LoVo (cell line): ENCODE measurements around the gene CALY.

Experiments used
- DNase-seq: peaks from one replicate; pipeline ENCODE4 v3.0.0-alpha.2; 2016; ENCODE audit warnings: low spot score

Gene CALY

GRCh38 chr10:133287832-133288500, 48.7 kb downstream of the CALY start:
- no peak for DNase-seq

DNA sequence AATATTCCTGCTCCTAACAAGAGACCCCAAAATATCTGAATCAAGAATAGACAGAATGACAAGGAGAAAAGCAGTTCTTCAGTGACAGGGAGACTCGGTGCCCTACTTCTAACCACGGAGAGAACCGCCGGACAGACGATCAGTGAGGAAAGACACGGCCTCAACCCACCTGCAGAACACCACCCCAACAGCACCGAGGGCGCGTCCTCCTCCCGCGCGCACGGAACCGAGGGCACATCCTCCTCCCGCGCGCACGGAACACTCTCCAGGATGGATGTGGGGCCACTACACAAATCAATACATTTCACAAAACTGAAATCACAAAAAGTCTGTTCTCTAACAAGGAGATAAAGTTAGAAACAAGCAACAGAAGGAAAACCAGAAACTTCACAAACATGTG, 50.3 kb downstream of the CALY start:
- no peak for DNase-seq

GRCh38 chr10:133285217-133285616, 51.5 kb downstream of the CALY start:
- no peak for DNase-seq

DNA sequence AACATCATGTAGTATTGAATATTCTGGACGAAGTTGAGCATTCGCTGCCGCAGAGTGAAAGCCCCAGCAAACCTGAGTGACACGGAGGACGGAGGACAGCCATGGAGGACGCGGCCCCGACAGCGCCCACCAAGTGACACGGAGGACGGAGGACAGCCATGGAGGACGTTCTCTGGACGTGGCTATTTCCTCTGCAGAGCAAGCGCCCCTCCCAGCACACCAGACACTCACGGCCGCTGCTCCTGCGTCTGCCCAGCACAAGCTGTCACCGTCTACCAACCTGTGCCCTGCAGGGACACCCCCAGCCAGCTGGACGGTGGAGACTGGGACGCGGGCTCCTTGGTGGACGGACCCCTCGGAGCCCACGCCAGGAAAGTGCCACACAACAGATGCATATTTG, 52.8 kb downstream of the CALY start:
- no peak for DNase-seq

DNA sequence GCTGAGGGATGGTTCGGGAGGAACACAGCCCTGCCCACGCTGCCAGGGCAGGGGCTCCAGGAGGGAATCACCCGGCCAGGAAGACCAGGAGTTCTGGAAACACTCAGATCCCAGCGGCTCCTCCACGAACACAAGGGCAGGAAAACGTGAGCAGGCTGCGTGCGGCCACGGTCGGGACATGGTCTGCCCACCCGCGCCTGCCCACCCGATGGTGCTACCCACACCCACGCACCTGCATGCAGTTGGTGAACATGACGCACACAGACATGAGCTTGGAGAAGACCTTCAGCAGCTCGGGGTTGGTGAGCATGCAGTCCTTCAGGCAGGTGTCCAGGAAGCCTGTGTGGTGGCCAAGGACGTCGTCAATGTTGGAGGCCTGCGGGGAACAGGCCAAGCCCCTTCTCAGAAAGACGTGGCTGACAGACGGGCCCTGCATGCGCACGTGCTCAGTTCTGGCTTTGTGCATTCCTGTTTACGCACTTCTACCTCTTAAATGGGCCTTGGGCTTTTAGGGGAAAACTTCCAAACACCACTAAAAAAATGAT, 53.8 kb downstream of the CALY start:
- no peak for DNase-seq

DNA sequence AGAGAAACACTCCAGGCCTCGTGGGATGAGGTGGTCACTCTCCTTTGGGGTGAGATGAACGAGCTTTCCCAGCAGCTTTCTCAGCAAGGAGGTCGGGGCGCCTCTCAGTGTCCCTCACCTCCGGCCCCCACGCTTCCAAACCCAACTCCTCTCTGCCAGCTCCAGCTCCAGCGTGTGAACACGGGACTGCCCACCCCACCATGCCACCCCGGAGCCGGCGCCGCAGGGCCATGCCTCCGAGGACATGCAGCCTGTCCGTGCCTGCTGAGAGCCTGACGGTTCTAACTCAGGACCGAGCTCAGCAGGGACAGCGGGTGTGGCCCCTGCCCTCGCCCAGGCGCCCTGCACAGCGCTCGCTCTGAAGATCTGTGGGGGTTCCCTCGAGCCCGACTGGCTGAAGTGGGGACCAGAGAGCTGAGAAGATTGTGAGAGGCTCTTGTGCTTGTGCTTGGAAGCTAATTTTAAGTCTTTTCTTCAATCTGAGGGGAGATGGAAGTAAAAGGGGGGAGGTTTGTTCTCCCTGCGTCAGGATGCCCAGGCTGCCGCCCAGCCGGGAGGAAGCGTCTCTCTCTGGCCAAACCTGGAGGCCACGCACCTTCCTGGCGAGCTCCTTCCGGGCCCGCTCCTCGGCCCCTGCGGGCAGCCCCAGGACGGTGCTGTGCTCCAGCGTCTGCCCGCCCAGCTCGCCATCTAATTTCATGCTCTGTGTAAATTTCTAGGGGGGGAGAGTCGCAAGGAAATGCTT, 54.9 kb downstream of the CALY start:
- DNase-seq, result no peak

DNA sequence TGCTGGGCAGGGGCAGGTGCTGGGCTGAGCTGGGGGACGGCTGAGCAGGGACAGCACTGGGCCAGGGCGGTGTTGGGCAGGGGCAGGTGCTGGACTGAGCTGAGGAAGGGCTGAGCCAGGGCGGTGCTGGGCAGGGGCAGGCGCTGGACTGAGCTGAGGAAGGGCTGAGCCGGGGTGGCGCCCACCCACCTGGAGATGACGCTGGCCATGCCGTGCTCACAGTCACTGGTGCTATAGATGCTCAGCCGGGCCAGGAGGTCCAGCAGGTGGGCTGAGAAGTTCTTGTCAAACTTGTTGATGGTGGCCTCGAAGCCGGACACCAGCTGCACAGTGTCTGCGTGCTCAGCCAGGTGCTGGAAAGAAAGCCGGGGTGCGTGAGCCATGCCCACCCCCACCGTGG, 55.6 kb downstream of the CALY start:
- DNase-seq, result no peak

DNA sequence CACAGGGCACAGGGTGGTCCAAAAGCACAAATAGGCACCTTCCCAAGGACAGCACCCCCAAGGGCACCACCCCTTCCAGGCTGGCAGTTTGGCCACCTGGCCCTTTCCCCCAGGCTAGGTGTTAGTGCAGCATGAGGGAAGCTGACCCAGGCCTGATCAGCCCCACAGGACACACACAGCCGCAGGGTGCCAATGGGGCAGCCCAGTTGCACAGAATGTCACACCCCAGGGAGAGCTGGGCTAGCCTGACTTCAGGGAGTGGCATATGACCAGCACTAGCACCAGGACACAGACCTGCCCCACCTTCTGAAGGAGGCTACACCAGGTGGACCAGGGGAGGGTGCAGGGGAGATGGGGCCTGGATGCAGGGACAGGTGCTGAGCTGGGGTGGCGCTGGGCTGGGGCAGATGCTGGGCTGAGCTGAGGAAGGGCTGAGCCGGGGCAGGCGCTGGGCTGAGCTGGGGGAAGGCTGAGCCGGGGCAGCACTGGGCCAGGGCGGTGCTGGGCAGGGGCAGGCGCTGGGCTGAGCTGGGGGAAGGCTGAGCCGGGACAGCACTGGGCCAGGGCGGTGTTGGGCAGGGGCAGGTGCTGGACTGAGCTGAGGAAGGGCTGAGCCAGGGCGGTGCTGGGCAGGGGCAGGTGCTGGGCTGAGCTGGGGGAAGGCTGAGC, 56.2 kb downstream of the CALY start:
- DNase-seq, result no peak

- no peak for DNase-seq
These were observed 57.1 kb downstream of the CALY start for GRCh38 chr10:133279326-133280226.

DNA sequence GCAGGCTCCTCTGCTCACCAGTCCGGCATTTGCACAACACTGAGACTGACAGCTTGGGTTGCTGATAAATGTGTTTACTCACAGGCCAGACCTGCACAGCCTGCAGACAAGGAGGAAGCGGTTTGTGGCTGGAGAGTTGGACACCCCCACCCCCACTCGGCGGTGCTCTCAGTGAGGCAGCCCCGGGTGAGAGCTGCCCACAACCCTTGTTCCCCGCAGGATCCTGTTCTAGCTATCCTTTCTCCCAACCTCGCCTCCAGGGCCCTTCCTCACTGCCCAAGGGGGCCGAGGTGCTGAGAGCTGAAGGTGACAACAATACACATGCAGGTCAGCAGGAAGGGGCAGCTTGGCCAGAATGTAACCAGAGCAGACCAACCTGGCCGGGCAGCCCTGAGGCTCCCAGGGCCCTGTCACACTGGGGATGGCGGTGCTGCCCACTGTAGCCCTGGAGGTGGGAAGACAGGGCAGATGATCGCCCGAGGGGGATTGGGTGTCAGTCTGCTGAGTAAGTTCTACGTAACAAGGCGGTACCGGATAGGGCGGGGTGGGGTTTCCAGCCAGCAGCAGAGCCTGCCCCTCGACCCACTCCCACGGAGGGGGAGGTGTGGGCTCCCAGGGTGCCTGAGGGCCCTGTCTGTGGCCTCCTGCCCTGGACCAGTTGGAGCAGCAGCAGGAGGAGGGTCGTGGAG, 58.0 kb downstream of the CALY start:
- DNase-seq, result no peak

GRCh38 chr10:133277993-133278576, 58.6 kb downstream of the CALY start:
- DNase-seq, result no peak

DNA sequence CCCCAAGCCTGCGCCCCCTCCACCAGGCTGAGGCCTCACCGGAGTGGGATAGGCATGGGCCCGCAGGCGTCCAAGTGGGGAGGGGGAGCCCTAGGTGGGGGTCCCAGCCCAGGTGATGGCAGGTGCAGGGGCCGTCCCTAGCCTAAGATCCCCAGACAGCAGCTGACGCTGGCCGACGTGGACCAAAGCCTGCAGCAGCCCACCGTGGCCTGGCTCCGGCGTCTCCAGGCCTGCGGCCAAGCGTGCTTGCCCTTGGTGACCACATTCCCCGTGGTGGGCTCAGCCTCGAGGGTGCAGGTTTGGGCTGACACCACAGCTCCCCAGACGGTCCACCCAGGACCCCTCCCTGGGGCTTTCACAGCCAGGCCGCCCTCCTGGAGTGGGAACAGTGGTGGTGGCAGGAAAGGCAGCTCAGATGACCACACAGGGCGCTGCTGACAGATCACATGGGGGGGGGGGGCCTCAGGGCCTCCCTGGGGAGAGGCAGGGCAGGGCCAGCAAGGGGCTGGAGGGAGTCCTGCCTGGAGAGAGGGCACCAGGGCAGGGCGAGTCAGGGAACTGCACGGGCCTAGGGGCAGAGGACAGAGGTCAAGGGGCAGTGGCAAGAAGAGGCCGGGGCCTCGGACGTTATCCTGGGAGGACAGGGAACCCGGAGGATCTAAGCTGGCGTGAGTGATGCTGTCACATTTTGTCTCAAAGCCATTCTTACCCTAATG, 59.3 kb downstream of the CALY start:
- DNase-seq, result no peak

GRCh38 chr10:133276435-133277201, 60.1 kb downstream of the CALY start, which contains the start of gene ADAM8:
TSS of gene ADAM8 (minus strand) at chr10:133276868. CDS start at chr10:133276817, 51 bp downstream.
- DNase-seq, result no peak

- no peak for DNase-seq
These were observed 60.6 kb downstream of the CALY start for GRCh38 chr10:133276100-133276434.

- no peak for DNase-seq
These were observed 61.0 kb downstream of the CALY start for GRCh38 chr10:133275684-133276092.

GRCh38 chr10:133274751-133275683, 61.7 kb downstream of the CALY start:
- no peak for DNase-seq
